Hematopoietic multipotent progenitor cell (in vitro differentiated cells): ENCODE measurements around the gene FBXO2. TPM values are rescaled to one million over a fixed set of nuclear protein-coding genes. Genes with fewer than 3 reads are reported as not detected.
A peak's percentile ranks its signal among the peaks of the same experiment; 100 is the strongest.

Source experiments
- DNase-seq, 3 donors: peaks; one replicate each; pipeline ENCODE4 v3.0.0-alpha.2; 2011 to 2015; ENCODE audit warnings: low read depth in 2 of 3, low spot score in 2 of 3
- total RNA-seq: library from RNA; depleted of rRNA; stranded (reverse); fragments of >200 nt; gene quantifications from one replicate; pipeline ENCODE4 v1.2.3, GENCODE V29; 2012

The FBXO2 gene
- total RNA-seq, 1 donor: 0.27 TPM

GRCh38 chr1:11653861-11654136 lies 430 bp downstream of the FBXO2 start:
- DNase-seq: no peak

- DNase-seq: no peak
These were observed 948 bp downstream of the FBXO2 start for GRCh38 chr1:11653101-11653860.

GRCh38 chr1:11652203-11652780 lies 1.9 kb downstream of the FBXO2 start:
- no peak for DNase-seq

- no peak for DNase-seq
These were observed 3.2 kb downstream of the FBXO2 start for GRCh38 chr1:11651017-11651416.

- peak; percentile 55 to 80 (median 77) for DNase-seq
These were observed 3.8 kb downstream of the FBXO2 start for GRCh38 chr1:11650331-11650991.

GRCh38 chr1:11649624-11650330 lies 4.5 kb downstream of the FBXO2 start:
- DNase-seq: no peak

GRCh38 chr1:11649237-11649623 lies 5.0 kb downstream of the FBXO2 start:
- DNase-seq: no peak

GRCh38 chr1:11648732-11649158 lies 5.5 kb downstream of the FBXO2 start:
- DNase-seq: peak in 1 of 3 donors; percentile 22

- DNase-seq: no peak
These were observed 6.2 kb downstream of the FBXO2 start for GRCh38 chr1:11648039-11648438.

- DNase-seq: no peak
These were observed 6.9 kb downstream of the FBXO2 start for GRCh38 chr1:11647333-11647732.

- DNase-seq: no peak
These were observed 7.9 kb downstream of the FBXO2 start for GRCh38 chr1:11646317-11646716.

- DNase-seq: peak; percentile 48 to 89 (median 82)
These were observed 8.5 kb downstream of the FBXO2 start for GRCh38 chr1:11645670-11646265.

GRCh38 chr1:11645270-11645669 lies 9.0 kb downstream of the FBXO2 start:
- no peak for DNase-seq

GRCh38 chr1:11643782-11644181 lies 10.4 kb downstream of the FBXO2 start:
- DNase-seq: no peak

- DNase-seq: peak in 2 of 3 donors; percentile 58 to 72
These were observed 11.7 kb downstream of the FBXO2 start for GRCh38 chr1:11642418-11643017.

- DNase-seq: no peak
These were observed 12.4 kb downstream of the FBXO2 start for GRCh38 chr1:11641776-11642305.

GRCh38 chr1:11640944-11641343 lies 13.3 kb downstream of the FBXO2 start:
- DNase-seq: no peak

- DNase-seq: no peak
These were observed 14.1 kb downstream of the FBXO2 start for GRCh38 chr1:11640101-11640500.

- no peak for DNase-seq
These were observed 14.9 kb downstream of the FBXO2 start for GRCh38 chr1:11639372-11639771.

GRCh38 chr1:11638121-11638520 lies 16.1 kb downstream of the FBXO2 start:
- DNase-seq: no peak
